SIG-M5 treated with dmso at 0.1 percent for 504 hours (cell line): ENCODE measurements around the gene GTF2B.
"Not testable (repeated sequence)": the region's sequence is repeated elsewhere in the genome, so short reads cannot be mapped to it uniquely, and the experiment has no call there.

Experiments
- DNase-seq: peaks from one replicate; lab custom pipeline; 2025; ENCODE audit not compliant: unreplicated experiment; lab: John Stamatoyannopoulos, UW

GTF2B gene

GRCh38 chr1:88885933-88886332, 5.4 kb downstream of the GTF2B start:
- DNase-seq, result no peak

GRCh38 chr1:88883156-88883555, 8.2 kb downstream of the GTF2B start:
- DNase-seq, result no peak

GRCh38 chr1:88880717-88881116, 10.7 kb downstream of the GTF2B start:
- not testable (repeated sequence) for DNase-seq

GRCh38 chr1:88878731-88879130, 12.6 kb downstream of the GTF2B start:
- no peak for DNase-seq

- no peak for DNase-seq
These were observed 13.5 kb downstream of the GTF2B start for GRCh38 chr1:88877911-88878310.

GRCh38 chr1:88877382-88877825, 14.0 kb downstream of the GTF2B start:
- peak; percentile 37 for DNase-seq

GRCh38 chr1:88876573-88877365, 14.6 kb downstream of the GTF2B start:
- DNase-seq, result no peak

GRCh38 chr1:88875595-88875994, 15.8 kb downstream of the GTF2B start:
- DNase-seq, result no peak

GRCh38 chr1:88873737-88874349, 17.5 kb downstream of the GTF2B start:
- DNase-seq, result peak; percentile 66

- not testable (repeated sequence) for DNase-seq
These were observed 21.7 kb downstream of the GTF2B start for GRCh38 chr1:88869644-88870043.

GRCh38 chr1:88867743-88868521, 23.4 kb downstream of the GTF2B start:
- DNase-seq, result no peak

- DNase-seq, result no peak
These were observed 39.9 kb downstream of the GTF2B start for GRCh38 chr1:88851303-88852063.

- no peak for DNase-seq
These were observed 43.7 kb downstream of the GTF2B start for GRCh38 chr1:88847643-88848042.

- DNase-seq, result no peak
These were observed 65.6 kb downstream of the GTF2B start for GRCh38 chr1:88825721-88826120.

GRCh38 chr1:88819642-88820041, 71.7 kb downstream of the GTF2B start:
- not testable (repeated sequence) for DNase-seq

GRCh38 chr1:88813471-88813870, 77.9 kb downstream of the GTF2B start:
- DNase-seq, result no peak

GRCh38 chr1:88812366-88812765, 79.0 kb downstream of the GTF2B start:
- no peak for DNase-seq

GRCh38 chr1:88803444-88803843, 87.9 kb downstream of the GTF2B start:
- no peak for DNase-seq

GRCh38 chr1:88802950-88803349, 88.4 kb downstream of the GTF2B start:
- no peak for DNase-seq
